ENCODE results near the gene DCAF5.
A peak's percentile ranks its signal among the peaks of the same experiment; 100 is the strongest.

Gene DCAF5

GRCh38 chr14:69002069-69002468 is 150.8 kb downstream of the DCAF5 start:
- peak in 1 of 2 experiments; percentile 31 for DNase-seq

GRCh38 chr14:69001375-69001774 is 151.5 kb downstream of the DCAF5 start:
- no peak for DNase-seq
